ENCODE measurements around the gene TBL1Y.

DNA sequence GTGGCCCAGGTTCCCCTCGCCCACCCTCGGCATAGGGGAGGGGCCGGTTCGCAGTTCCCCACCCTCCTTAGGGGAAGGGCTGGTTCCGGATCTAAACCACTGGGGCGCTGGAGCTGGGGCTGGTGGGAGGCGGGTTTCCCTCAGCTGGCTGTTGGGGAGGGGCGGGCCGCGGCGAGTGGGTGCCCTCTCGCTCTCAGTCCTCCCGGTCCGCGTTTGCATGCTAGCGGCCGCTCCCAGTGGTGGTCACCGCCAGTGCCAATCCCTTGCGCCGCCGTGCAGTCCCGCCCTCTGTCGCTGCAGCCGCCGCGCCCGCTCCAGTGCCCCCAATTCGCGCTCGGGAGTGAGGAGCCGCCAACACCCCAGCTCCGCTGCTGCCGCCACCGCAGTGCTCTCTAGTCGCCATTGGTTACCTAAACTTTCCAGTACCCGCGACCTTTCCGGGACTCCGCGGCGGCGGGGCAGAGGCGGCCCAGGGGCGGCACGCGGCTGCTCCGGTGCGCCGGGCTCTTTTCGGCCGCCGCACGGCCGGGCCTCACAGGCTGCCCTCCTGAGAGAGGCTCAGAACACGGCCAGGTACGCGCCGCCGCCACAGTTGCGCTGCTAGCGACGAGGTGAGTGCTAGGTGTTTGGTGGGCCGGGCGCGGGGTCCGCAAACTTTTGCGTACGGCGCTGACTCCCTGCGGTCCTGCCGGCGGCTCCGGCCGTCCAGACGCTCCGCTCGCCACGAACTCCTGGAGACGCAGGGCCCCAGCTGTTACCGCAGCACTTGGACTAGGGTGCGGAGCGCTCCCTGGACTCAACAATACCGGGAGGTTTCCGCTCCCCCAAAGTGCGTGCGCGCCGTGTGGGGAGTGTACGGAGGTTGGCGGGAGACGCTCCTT lies at the start of gene TBL1Y:
- TF ChIP-seq, protein P1, sequence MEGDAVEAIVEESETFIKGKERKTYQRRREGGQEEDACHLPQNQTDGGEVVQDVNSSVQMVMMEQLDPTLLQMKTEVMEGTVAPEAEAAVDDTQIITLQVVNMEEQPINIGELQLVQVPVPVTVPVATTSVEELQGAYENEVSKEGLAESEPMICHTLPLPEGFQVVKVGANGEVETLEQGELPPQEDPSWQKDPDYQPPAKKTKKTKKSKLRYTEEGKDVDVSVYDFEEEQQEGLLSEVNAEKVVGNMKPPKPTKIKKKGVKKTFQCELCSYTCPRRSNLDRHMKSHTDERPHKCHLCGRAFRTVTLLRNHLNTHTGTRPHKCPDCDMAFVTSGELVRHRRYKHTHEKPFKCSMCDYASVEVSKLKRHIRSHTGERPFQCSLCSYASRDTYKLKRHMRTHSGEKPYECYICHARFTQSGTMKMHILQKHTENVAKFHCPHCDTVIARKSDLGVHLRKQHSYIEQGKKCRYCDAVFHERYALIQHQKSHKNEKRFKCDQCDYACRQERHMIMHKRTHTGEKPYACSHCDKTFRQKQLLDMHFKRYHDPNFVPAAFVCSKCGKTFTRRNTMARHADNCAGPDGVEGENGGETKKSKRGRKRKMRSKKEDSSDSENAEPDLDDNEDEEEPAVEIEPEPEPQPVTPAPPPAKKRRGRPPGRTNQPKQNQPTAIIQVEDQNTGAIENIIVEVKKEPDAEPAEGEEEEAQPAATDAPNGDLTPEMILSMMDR (IDR thresholded peaks at IDR 0.05; ENCODE audit: insufficient read depth, low read length) = no peak
- TF ChIP-seq SPI1 (IDR thresholded peaks at IDR 0.05; ENCODE audit: borderline replicate concordance, low read depth) = no peak
- no peak for TF ChIP-seq POLR2AphosphoS5 (IDR thresholded peaks at IDR 0.05; ENCODE audit: low read depth)

Data from HL-60 (cell line).